ENCODE data around the gene TWF2.

Gene TWF2

DNA sequence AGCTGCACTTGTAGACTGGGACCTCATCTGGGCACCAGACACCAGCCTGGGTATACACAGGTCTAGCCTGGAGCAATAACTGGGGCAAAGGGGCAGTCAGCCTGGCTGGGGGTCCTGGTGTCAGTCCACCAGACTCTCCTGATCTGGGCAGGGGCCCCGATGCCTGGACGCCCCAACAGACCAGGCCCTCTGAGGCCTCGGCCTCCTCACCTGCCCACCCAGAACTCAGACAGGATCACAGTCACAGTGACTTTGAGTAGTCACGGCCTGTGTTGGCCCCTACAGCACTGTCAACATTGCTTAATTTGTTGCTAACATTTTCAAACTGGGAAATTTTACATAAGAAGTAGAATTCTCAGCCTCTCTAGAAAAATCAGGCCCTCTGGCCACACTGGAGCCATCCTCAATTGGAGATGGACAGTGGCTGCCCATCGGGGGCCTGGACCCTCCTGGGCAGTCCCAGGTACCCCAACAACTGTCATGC is 5.8 kb downstream of the TWF2 start:
- DNase-seq (ENCODE audit: low spot score): no peak
- in situ Hi-C loops (cut with MboI; ENCODE audit: low sequenced_read_pairs, unreplicated experiment): loop anchor here (10.0 kb wide), 1 partner anchor 112 kb away; no protein-coding TSS in a partner anchor
- TF ChIP-seq, protein P1, sequence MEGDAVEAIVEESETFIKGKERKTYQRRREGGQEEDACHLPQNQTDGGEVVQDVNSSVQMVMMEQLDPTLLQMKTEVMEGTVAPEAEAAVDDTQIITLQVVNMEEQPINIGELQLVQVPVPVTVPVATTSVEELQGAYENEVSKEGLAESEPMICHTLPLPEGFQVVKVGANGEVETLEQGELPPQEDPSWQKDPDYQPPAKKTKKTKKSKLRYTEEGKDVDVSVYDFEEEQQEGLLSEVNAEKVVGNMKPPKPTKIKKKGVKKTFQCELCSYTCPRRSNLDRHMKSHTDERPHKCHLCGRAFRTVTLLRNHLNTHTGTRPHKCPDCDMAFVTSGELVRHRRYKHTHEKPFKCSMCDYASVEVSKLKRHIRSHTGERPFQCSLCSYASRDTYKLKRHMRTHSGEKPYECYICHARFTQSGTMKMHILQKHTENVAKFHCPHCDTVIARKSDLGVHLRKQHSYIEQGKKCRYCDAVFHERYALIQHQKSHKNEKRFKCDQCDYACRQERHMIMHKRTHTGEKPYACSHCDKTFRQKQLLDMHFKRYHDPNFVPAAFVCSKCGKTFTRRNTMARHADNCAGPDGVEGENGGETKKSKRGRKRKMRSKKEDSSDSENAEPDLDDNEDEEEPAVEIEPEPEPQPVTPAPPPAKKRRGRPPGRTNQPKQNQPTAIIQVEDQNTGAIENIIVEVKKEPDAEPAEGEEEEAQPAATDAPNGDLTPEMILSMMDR (IDR thresholded peaks at IDR 0.05; ENCODE audit: borderline replicate concordance, control extremely low read depth, extremely low read depth, insufficient read depth, missing control alignments): no peak

DNA sequence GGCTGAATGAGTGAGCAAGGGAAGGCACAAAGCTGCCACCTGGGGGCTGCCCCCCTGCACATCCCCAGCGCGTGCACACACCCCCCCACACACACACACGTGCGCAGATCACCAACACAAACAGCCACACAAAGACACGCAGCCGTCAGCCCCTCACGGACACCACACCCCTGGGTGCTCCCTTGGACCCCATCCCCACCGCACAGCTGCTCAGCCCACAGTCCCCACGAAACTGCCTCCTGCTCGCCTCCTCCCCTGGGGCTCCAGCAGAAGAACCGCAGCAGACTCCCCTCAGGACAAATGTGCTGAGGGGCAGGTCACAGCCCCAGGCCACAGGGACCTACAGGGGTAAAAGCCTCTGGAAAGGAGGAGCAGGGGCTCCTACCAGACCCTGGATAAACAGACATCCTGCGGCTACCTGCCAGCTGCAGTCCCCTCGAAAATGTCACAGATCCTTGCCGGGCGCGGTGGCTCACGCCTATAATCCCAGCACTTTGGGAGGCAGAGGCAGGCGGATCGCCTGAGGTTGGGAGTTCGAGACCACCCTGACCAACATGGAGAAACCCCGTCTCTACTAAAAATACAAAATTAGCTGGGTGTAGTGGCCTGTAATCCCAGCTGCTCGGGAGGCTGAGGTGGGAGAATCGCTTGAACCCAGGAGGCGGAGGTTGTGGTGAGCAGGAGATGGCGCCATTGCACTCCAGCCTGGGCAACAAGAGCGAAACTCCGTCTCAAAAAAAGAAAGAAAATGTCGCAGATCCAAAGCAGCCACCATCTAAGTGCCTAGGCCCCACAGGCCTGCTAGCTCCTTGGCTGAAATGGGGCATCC is 6.5 kb downstream of the TWF2 start:
- DNase-seq (ENCODE audit: low spot score): no peak
- TF ChIP-seq, protein P1 (IDR thresholded peaks at IDR 0.05; ENCODE audit: borderline replicate concordance, control extremely low read depth, extremely low read depth, insufficient read depth, missing control alignments): no peak
- in situ Hi-C loops (cut with MboI; ENCODE audit: low sequenced_read_pairs, unreplicated experiment): loop anchor here (10.0 kb wide), 1 partner anchor 112 kb away; no protein-coding TSS in a partner anchor

DNA sequence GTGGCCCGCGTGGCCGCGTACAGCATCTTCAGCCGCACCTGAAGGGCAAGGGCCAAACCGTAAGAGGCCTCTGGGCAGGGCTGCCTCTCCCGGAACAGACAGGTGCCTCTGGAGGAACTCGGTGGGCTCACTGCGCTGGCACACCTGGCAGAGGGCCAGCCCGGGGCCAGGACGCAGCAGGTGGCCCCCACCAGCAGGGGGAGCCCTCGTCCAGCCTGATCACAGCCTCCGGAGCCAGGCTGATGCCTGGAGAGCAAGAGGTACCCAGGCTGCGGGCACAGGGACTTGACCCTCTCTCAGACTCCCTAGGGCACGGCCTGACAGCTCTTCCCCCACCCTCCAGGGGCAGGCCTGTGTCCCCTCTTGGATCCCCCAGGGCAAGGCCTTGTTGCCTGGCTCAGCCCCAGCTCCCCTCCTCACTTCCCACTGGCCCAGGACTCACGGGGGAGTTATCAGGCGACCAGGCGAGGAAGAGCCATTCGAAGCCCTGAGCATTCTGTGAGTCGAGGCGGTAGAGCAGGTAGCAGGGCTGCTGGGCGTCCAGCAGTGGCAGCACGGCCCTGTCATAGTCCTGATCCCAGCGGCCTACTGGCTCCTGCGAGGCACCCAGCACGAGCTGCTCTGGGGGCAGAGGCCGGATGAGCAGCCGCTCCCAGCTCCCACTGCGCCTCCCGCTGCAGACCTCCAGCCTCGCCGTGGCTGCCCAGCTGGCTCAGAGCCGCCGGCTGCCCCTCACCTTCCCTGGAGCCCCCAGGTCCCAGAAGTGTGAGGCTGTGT is 7.3 kb downstream of the TWF2 start:
- TF ChIP-seq, protein P1 (IDR thresholded peaks at IDR 0.05; ENCODE audit: borderline replicate concordance, control extremely low read depth, extremely low read depth, insufficient read depth, missing control alignments): peak; percentile 97
- in situ Hi-C loops (cut with MboI; ENCODE audit: low sequenced_read_pairs, unreplicated experiment): loop anchor here (10.0 kb wide), 1 partner anchor 113 kb away; no protein-coding TSS in a partner anchor

DNA sequence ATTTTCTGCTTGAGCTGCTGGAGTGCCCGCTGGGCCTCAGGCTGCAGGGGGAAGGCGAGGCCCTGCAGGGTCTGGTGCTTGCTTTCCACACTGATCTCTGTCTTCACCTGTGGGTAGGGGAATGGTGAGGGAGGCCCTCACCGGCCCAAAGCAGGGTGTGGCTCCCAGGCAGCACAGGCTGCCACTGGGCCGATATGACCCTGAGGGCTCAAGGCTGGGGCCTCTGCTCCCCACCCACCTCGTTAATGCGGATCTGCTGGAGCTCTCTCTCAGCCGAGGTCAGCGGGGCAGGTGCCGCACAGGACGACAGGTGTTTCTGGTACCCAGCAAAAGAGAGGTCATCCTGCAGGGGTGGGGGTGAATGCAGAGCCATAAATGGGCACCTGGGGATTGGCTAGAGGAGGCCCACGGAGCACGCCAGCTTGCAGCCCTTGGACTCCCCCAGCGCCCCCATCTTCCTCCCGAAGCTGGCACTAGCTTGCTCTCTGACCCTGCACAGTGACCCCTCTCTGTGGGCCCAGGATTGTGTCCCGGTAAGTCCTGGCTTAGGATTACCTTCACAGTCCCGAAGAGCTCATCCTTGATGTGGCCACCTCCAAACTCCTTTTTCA is 8.0 kb downstream of the TWF2 start:
- TF ChIP-seq, protein P1 (IDR thresholded peaks at IDR 0.05; ENCODE audit: borderline replicate concordance, control extremely low read depth, extremely low read depth, insufficient read depth, missing control alignments): no peak
- in situ Hi-C loops (cut with MboI; ENCODE audit: low sequenced_read_pairs, unreplicated experiment): loop anchor here (10.0 kb wide), 1 partner anchor 114 kb away; no protein-coding TSS in a partner anchor
- DNase-seq (ENCODE audit: low spot score): no peak

More for the DNA sequence above, 7.3 kb downstream of the TWF2 start:
- DNase-seq (ENCODE audit: low spot score): peak; percentile 84

DNA sequence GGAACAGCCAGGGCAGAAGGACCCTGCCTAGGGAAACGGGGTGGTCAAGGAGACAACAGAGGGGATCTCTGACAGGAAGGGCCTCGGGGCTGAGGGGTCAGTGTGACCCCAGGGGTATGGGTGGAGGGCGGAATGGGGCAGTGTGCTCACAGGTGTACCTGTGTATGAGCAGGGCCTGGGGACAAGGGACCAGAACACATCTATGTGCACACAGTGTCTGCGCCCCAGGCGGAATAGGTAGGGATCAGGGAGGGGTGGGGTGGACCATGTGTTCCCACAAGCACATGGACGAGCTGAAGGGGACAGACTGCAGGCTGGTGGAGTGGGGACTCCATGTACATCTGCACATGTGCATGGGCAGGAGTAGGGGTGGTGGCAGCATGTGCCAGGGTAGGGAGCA is 8.5 kb downstream of the TWF2 start:
- TF ChIP-seq, protein P1 (IDR thresholded peaks at IDR 0.05; ENCODE audit: borderline replicate concordance, control extremely low read depth, extremely low read depth, insufficient read depth, missing control alignments): no peak
- in situ Hi-C loops (cut with MboI; ENCODE audit: low sequenced_read_pairs, unreplicated experiment): loop anchor here (10.0 kb wide), 1 partner anchor 114 kb away; no protein-coding TSS in a partner anchor
- DNase-seq (ENCODE audit: low spot score): no peak

DNA sequence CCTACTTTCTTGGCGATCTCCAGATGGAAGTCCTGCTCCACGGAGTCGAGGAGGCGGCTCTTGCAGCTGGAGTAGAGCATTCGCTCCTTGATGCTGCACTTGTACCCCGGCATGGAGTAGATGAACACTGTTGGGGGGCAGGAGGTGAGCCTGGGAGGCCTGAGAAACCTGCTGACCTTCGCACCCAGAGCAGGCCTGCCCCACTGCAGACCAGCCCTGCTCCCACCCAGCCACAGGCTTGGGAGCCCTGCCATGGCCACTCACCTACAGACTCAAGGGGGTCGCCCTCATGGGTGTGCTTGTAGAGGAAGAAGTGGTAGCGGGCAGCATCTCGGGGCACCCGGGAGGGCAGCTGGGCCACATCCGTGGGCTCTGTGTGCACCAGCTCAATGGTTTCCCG is 9.3 kb downstream of the TWF2 start:
- no peak for DNase-seq (ENCODE audit: low spot score)
- TF ChIP-seq, protein P1 (IDR thresholded peaks at IDR 0.05; ENCODE audit: borderline replicate concordance, control extremely low read depth, extremely low read depth, insufficient read depth, missing control alignments): no peak
- in situ Hi-C loops (cut with MboI; ENCODE audit: low sequenced_read_pairs, unreplicated experiment): loop anchor here (10.0 kb wide), 1 partner anchor 115 kb away; no protein-coding TSS in a partner anchor
